Hepatocyte (in vitro differentiated cells): ENCODE data around the gene HSPBAP1.
A peak's percentile ranks its signal among the peaks of the same experiment; 100 is the strongest.

ENCODE experiments used
- EZH2 ChIP-seq: fragments of 200-600 bp; sonication (generic); IDR thresholded peaks from 2 replicates; pipeline ENCODE4 v1.6.1; 2016; ENCODE audit warnings: antibody characterized with exemption, mild to moderate bottlenecking, borderline replicate concordance
- TF ChIP-seq, protein P1 (sequence below): fragments of 200-600 bp; sonication (generic); IDR thresholded peaks from 2 replicates; pipeline ENCODE4 v1.5.1; 2016; ENCODE audit warnings: antibody characterized with exemption, mild to moderate bottlenecking; ENCODE audit not compliant: poor library complexity

DNA sequence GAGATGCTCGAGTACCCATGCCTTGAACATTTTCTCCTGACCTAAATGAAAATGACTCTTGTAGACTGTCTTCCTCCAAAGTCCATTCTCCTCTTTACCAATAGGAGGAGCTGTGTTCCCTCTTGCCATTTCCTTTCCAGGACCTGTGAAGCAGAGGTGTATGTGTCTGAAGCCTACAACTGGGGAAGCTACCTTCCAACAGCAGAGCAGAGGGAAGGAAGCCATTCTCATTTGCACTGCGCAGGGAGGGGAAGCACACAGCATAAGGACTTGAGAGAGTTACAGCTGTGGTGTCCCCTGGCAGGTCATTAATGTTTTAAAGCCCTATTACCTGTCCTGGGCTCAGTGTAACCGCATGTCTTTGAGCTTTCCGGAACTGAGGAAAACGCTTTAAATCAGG lies 38.7 kb downstream of the HSPBAP1 start:
- TF ChIP-seq, protein P1, sequence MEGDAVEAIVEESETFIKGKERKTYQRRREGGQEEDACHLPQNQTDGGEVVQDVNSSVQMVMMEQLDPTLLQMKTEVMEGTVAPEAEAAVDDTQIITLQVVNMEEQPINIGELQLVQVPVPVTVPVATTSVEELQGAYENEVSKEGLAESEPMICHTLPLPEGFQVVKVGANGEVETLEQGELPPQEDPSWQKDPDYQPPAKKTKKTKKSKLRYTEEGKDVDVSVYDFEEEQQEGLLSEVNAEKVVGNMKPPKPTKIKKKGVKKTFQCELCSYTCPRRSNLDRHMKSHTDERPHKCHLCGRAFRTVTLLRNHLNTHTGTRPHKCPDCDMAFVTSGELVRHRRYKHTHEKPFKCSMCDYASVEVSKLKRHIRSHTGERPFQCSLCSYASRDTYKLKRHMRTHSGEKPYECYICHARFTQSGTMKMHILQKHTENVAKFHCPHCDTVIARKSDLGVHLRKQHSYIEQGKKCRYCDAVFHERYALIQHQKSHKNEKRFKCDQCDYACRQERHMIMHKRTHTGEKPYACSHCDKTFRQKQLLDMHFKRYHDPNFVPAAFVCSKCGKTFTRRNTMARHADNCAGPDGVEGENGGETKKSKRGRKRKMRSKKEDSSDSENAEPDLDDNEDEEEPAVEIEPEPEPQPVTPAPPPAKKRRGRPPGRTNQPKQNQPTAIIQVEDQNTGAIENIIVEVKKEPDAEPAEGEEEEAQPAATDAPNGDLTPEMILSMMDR, result peak; percentile 61
- no peak for TF ChIP-seq EZH2
